Fibroblast of lung (primary cell): ENCODE data around the gene VWCE. TPM values are rescaled to one million over a fixed set of nuclear protein-coding genes. Genes with fewer than 3 reads are reported as not detected.

ENCODE experiments used
- DNase-seq, 2 donors: peaks; one replicate each; pipeline versions ENCODE4 v3.0.0 to v3.0.0-alpha.2; 2010; ENCODE audit warnings: low read depth in 2 of 2
- H2AFZ ChIP-seq: 2 replicates; pipeline ENCODE4 v1.5.1; 2012; ENCODE audit warnings: low read length, control low read depth, inconsistent platforms
- H3K27ac ChIP-seq: 2 replicates; pipeline ENCODE4 v1.5.1; 2011; ENCODE audit warnings: low read length, control low read depth; ENCODE audit not compliant: insufficient read depth
- H3K27me3 ChIP-seq: 2 replicates; pipeline ENCODE4 v1.5.1; 2011; ENCODE audit warnings: mild to moderate bottlenecking, low read length; ENCODE audit not compliant: control insufficient read depth, insufficient read depth
- H3K36me3 ChIP-seq: 2 replicates; pipeline ENCODE4 v1.5.1; 2011; ENCODE audit warnings: low read length; ENCODE audit not compliant: control insufficient read depth, insufficient read depth
- H3K4me1 ChIP-seq: 2 replicates; pipeline ENCODE4 v1.5.1; 2011; ENCODE audit warnings: low read length; ENCODE audit not compliant: control insufficient read depth, insufficient read depth; ENCODE audit errors: extremely low read depth
- H3K4me2 ChIP-seq: 2 replicates; pipeline ENCODE4 v1.5.1; 2011; ENCODE audit warnings: low read length, control low read depth; ENCODE audit not compliant: insufficient read depth; ENCODE audit errors: extremely low read depth
- H3K4me3 ChIP-seq, 4 experiments: fragments of 200-600 bp in 1 of 4; sonication (generic) in 1 of 4; replicated peaks in 1 of 4; 2 replicates each; pipeline ENCODE4 v1.5.1; 2011 to 2016; ENCODE audit warnings: low read length in 4 of 4, low read depth in 3 of 4, mild to moderate bottlenecking in 3 of 4, control low read depth in 2 of 4, inconsistent platforms in 1 of 4, mixed read lengths in 1 of 4; ENCODE audit not compliant: insufficient read depth in 1 of 4; ENCODE audit errors: control extremely low read depth in 1 of 4
- H3K79me2 ChIP-seq: 2 replicates; pipeline ENCODE4 v1.5.1; 2012; ENCODE audit warnings: mild to moderate bottlenecking, low read length, inconsistent platforms; ENCODE audit not compliant: control insufficient read depth, insufficient read depth
- H3K9ac ChIP-seq: 2 replicates; pipeline ENCODE4 v1.5.1; 2011; ENCODE audit warnings: mild to moderate bottlenecking, low read length, control low read depth; ENCODE audit not compliant: insufficient read depth
- H3K9me3 ChIP-seq: 2 replicates; pipeline ENCODE4 v1.5.1; 2012; ENCODE audit warnings: low read depth, low read length; ENCODE audit not compliant: control insufficient read depth, insufficient read depth
- H4K20me1 ChIP-seq: 2 replicates; pipeline ENCODE4 v1.5.1; 2011; ENCODE audit warnings: low read length; ENCODE audit not compliant: control insufficient read depth, insufficient read depth; ENCODE audit errors: extremely low read depth
- CTCF ChIP-seq, 2 donors: IDR thresholded peaks in 1 of 2; conservative IDR thresholded peaks in 1 of 2; 1 replicate in 1 of 2; 2 replicates in 1 of 2; pipeline ENCODE4 v1.5.1; 2011 to 2012; ENCODE audit warnings: low read length in 2 of 2, control low read depth in 1 of 2, inconsistent platforms in 1 of 2, low read depth in 1 of 2, mild to moderate bottlenecking in 1 of 2
- EZH2 ChIP-seq: IDR thresholded peaks from 2 replicates; pipeline ENCODE4 v1.5.1; 2012; ENCODE audit warnings: low read length, control low read depth, mild to moderate bottlenecking; ENCODE audit errors: missing control alignments
- polyA plus RNA-seq, 2 donors: library from polyadenylated mRNA; depleted of rRNA in 1 of 2; stranded (reverse) in 1 of 2; unstranded in 1 of 2; fragments of >200 nt; gene quantifications; 2 replicates each; pipeline ENCODE4 v1.2.1, GENCODE V29; 2011 to 2012; ENCODE audit warnings: missing spikeins in 1 of 2
- total RNA-seq: library from RNA; depleted of rRNA; stranded (reverse); fragments of >200 nt; gene quantifications from 2 replicates; pipeline ENCODE4 v1.2.1, GENCODE V29; 2014

Gene VWCE
- total and polyA plus RNA-seq, 2 donors (not counting 1 experiment from before 2014, with no cell fraction given), result 0.30 to 1.7 TPM

GRCh38 chr11:61315260-61315659 lies 20.1 kb upstream of the VWCE start:
- Histone ChIP-seq H3K79me2 (no peaks in the 10 kb centered on the region), H3K9ac (no peak overlapping the region), H3K27me3 (no peaks in the 10 kb centered on the region), H2AFZ (no peak overlapping the region), H3K27ac (no peak overlapping the region), H4K20me1 (no peaks in the 10 kb centered on the region), H3K4me2 (no peak overlapping the region), H3K4me3 (no peak overlapping the region), H3K9me3 (no peaks in the 10 kb centered on the region), H3K4me1 (no peaks in the 10 kb centered on the region), H3K36me3 (peaks cover 21% of the 10 kb centered on the region)
- no peak for TF ChIP-seq EZH2
- no peak for TF ChIP-seq CTCF (conservative IDR thresholded peaks at IDR 0.05 in 1 of 2, IDR thresholded peaks at IDR 0.05 in 1 of 2; ENCODE audit: low read depth in 1 of 2, low read length in 2 of 2)
- DNase-seq, result no peak

- H3K4me3 ChIP-seq, result no peak overlapping the region
- H3K79me2 ChIP-seq, result no peaks in the 10 kb centered on the region
- DNase-seq, result no peak
- TF ChIP-seq CTCF (conservative IDR thresholded peaks at IDR 0.05 in 1 of 2, IDR thresholded peaks at IDR 0.05 in 1 of 2; ENCODE audit: low read depth in 1 of 2, low read length in 2 of 2), result no peak
- no peak for TF ChIP-seq EZH2
- H3K9me3 ChIP-seq, result no peaks in the 10 kb centered on the region
- no peaks in the 10 kb centered on the region for H3K4me1 ChIP-seq
- H4K20me1 ChIP-seq, result no peaks in the 10 kb centered on the region
- no peaks in the 10 kb centered on the region for H3K27me3 ChIP-seq
- H3K4me2 ChIP-seq, result no peak overlapping the region
- H3K27ac ChIP-seq, result no peak overlapping the region
- no peak overlapping the region for H3K9ac ChIP-seq
- H3K36me3 ChIP-seq, result peaks cover 28% of the 10 kb centered on the region
- no peak overlapping the region for H2AFZ ChIP-seq
These were observed 15.6 kb upstream of the VWCE start for GRCh38 chr11:61310749-61311148.

GRCh38 chr11:61309739-61310138 lies 14.6 kb upstream of the VWCE start:
- DNase-seq, result no peak
- H3K79me2 ChIP-seq, result no peaks in the 10 kb centered on the region
- no peaks in the 10 kb centered on the region for H3K27me3 ChIP-seq
- no peak overlapping the region for H3K4me2 ChIP-seq
- H3K9me3 ChIP-seq, result no peaks in the 10 kb centered on the region
- H3K9ac ChIP-seq, result no peak overlapping the region
- H4K20me1 ChIP-seq, result no peaks in the 10 kb centered on the region
- no peak overlapping the region for H2AFZ ChIP-seq
- H3K27ac ChIP-seq, result no peak overlapping the region
- H3K4me3 ChIP-seq, result no peak overlapping the region
- peaks cover 26% of the 10 kb centered on the region for H3K36me3 ChIP-seq
- no peak for TF ChIP-seq CTCF (conservative IDR thresholded peaks at IDR 0.05 in 1 of 2, IDR thresholded peaks at IDR 0.05 in 1 of 2; ENCODE audit: low read depth in 1 of 2, low read length in 2 of 2)
- TF ChIP-seq EZH2, result no peak
- no peaks in the 10 kb centered on the region for H3K4me1 ChIP-seq
